SK-N-MC (cell line): ENCODE results near the gene NDOR1.

Experiments used
- DNase-seq: peaks from one replicate; pipeline ENCODE4 v3.0.0-alpha.2; 2011; ENCODE audit warnings: low read depth, low spot score
- H3K27ac ChIP-seq: fragments of 200-600 bp; sonication (generic); 2 replicates; pipeline ENCODE4 v1.5.1; 2016; ENCODE audit warnings: mixed run types
- H3K36me3 ChIP-seq: fragments of 200-600 bp; sonication (generic); 2 replicates; pipeline ENCODE4 v1.6.1; 2017; ENCODE audit warnings: antibody characterized with exemption, low read length, mixed read lengths; ENCODE audit not compliant: insufficient read depth
- H3K4me3 ChIP-seq: fragments of 200-600 bp; sonication (generic); 2 replicates; pipeline ENCODE4 v1.5.1; 2016
- H3K9ac ChIP-seq: fragments of 200-600 bp; sonication (generic); 2 replicates; pipeline ENCODE4 v1.8.0; 2017; ENCODE audit warnings: mixed run types, mixed read lengths; ENCODE audit not compliant: insufficient read length
- H3K9me3 ChIP-seq: fragments of 200-600 bp; sonication (generic); 2 replicates; pipeline ENCODE4 v1.6.1; 2017; ENCODE audit warnings: low read depth, mild to moderate bottlenecking, antibody characterized with exemption, low read length, moderate library complexity, mixed read lengths
- EZH2 ChIP-seq: fragments of 200-600 bp; sonication (generic); IDR thresholded peaks from one replicate; pipeline ENCODE4 v1.6.1; 2017; ENCODE audit warnings: antibody characterized with exemption
- FOXP2 ChIP-seq: optimal IDR thresholded peaks from 2 replicates; pipeline ENCODE3; 2011; ENCODE audit warnings: mild to moderate bottlenecking, moderate library complexity; ENCODE audit not compliant: insufficient read depth; ENCODE audit errors: extremely low read length, control extremely low read depth
- POLR2AphosphoS5 ChIP-seq: IDR thresholded peaks from 2 replicates; pipeline ENCODE4 v1.6.1; 2012; ENCODE audit warnings: mild to moderate bottlenecking, low read depth, low read length, borderline replicate concordance

Gene NDOR1

DNA sequence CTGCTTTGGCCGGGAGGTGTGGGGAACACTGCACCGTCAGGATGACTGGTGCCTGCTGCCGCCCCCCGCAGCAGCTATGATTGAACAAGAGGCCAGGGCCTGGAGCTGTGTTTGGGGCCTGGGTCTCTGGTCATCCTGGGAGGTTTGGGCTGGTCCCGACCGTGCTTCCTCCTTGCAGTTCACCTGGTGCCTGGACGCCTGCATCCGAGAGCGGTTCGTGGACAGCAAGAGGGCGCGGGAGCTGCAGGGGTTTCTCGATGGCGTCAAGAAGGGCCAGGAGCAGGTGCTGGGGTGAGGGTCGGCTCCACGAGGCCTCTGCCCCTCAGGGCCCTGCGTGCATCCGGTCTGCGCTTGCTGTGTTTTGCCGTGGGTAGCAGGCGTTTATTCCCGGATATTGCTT is 58.6 kb downstream of the NDOR1 start:
- Histone ChIP-seq H3K4me3 (no peak overlapping the region), H3K36me3 (peaks cover 26% of the 10 kb centered on the region; the same call in 1 of the 2 replicates), H3K9ac (no peak overlapping the region), H3K27ac (no peak overlapping the region), H3K9me3 (no peaks in the 10 kb centered on the region)
- no peak for DNase-seq
- TF ChIP-seq FOXP2 (no peak), EZH2 (no peak), POLR2AphosphoS5 (no peak)

DNA sequence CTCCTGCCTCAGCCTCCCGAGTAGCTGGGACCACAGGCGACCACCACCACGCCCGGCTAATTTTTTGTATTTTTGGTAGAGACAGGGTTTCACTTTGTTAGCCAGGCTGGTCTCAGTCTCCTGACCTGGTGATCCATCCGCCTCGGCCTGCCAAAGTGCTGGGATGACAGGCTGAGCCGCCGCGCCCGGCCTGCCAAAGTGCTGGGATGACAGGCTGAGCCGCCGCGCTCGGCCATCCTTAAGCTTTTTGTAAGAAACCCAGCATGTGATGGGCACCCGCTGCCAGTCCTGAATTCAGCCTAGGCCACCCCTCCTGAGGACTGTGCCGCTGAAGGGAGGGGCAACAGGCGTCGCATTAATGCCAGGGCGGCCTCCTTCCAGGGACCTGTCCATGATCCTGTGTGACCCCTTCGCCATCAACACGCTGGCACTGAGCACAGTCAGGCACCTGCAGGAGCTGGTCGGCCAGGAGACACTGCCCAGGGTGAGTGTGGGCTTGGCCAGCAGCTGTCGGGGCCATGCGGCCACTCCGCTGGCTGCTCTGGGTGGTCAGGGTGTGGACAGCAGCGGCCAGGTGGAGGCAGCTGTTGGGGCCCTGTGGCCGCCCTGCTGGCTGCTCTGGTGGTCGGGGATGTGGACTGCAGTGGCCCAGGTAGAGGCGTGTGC is 60.1 kb downstream of the NDOR1 start:
- H3K4me3 ChIP-seq, result no peak overlapping the region
- H3K9me3 ChIP-seq, result no peaks in the 10 kb centered on the region
- no peak for DNase-seq
- TF ChIP-seq EZH2 (no peak), FOXP2 (no peak), POLR2AphosphoS5 (no peak)
- no peak overlapping the region for H3K9ac ChIP-seq
- peaks cover 24% of the 10 kb centered on the region; the same call in 1 of the 2 replicates for H3K36me3 ChIP-seq
- H3K27ac ChIP-seq, result no peak overlapping the region

DNA sequence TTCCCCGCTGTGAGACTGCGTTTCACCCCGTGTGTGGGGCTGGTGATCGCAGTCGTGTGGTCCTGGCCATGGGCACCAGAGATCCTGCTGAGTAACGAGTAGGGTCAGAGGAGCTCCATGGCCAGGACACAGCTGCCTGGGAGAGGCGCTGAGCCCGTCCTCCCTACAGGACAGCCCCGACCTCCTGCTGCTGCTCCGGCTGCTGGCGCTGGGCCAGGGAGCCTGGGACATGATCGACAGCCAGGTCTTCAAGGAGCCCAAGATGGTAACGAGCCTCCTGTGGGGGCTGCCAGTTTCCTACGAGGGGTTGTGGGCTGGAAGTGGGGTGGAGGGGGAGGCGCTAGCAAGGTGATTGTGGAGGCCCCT is 60.6 kb downstream of the NDOR1 start:
- H3K27ac ChIP-seq, result no peak overlapping the region

More for the DNA sequence above, 60.6 kb downstream of the NDOR1 start:
- TF ChIP-seq EZH2 (no peak), FOXP2 (no peak), POLR2AphosphoS5 (no peak)
- peaks cover 24% of the 10 kb centered on the region; the same call in 1 of the 2 replicates for H3K36me3 ChIP-seq
- no peak overlapping the region for H3K9ac ChIP-seq
- H3K9me3 ChIP-seq, result no peaks in the 10 kb centered on the region
- DNase-seq, result no peak
- no peak overlapping the region for H3K4me3 ChIP-seq
